Measurements from ENCODE around the gene RGS4. TPM values are rescaled to one million over a fixed set of nuclear protein-coding genes. Genes with fewer than 3 reads are reported as not detected.

Gene RGS4
- total RNA-seq, result 10 to 100 TPM in 1 of 3 donors, 1 to 10 TPM in 1, under 1 TPM in 1; 0.46 to 11.1 (median 1.5) TPM
- long read RNA-seq, donor 1, transcript RGS4-203 (5 exons, 3,200 nt), result major isoform, 5 of 6 reads
- long read RNA-seq, donor 1, partial matches to known transcripts, result 0 of 6 reads
- long read RNA-seq, donor 1, other reads (novel, unspliced or antisense), result 0 of 6 reads
- long read RNA-seq, donor 2, result 0 reads

DNA sequence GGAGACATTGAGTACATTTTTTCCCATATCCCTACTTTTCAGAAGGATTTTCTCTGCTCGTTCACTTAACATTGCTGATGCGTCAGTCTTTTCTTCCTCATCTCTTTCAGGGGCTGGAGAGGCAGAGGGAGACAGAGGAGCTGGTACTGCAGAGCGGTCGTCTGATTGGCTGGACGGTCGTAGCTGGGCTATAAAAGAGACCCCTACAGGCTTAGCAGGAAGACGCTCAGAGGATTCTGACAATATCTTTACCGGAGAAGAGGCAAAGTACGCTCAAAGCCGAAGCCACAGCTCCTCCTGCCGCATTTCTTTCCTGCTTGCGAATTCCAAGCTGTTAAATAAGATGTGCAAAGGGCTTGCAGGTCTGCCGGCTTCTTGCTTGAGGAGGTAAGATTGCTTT lies at the start of gene RGS4:
RGS4 (plus strand) TSS at position 220 of the 400 bp plus-strand sequence; CDS start at position 344, 124 bp downstream.
- Histone ChIP-seq H3K4me1 (ENCODE audit: low read depth) (no peaks in the 10 kb centered on the region), H3K36me3 (ENCODE audit: low read depth) (no peaks in the 10 kb centered on the region), H3K4me3 (no peak within 1 kb of the TSS), H3K9me3 (no peaks in the 10 kb centered on the region)
- intact Hi-C loops (cut with DNase I, micrococcal nuclease), result no loop called here
- no peak for TF ChIP-seq CTCF (IDR thresholded peaks at IDR 0.05)
- ATAC-seq, result no peak
- peak in 1 of 3 donors; percentile 12 for DNase-seq

DNA sequence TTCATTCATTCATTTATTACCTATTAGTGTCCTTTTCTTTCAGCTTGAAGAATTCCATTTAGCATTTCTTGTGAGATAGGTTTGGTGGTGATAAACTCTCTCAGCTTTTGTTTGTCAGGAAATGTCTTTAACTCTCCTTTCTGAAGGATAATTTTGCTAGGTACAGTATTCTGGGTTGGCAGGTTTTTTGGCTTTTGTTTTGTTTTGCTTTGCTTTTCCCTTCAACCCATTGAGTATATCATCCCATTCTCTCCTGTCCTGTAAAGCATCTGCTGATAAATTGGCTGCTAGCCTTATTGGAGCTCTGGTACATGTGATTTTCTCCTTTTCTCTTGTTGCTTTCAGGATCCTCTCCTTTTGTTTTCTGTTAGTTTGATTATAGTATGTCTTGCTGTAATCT lies 47.0 kb upstream of the RGS4 start:
- ATAC-seq (no peak), DNase-seq (no peak)
- no peak overlapping the region for H3K4me3 ChIP-seq
- H3K9me3 ChIP-seq, result peaks cover 21% of the 10 kb centered on the region
- no peaks in the 10 kb centered on the region for H3K4me1 ChIP-seq (ENCODE audit: low read depth)
- intact Hi-C loops (cut with DNase I, micrococcal nuclease), result no loop called here
- TF ChIP-seq CTCF (IDR thresholded peaks at IDR 0.05), result no peak
- no peaks in the 10 kb centered on the region for H3K36me3 ChIP-seq (ENCODE audit: low read depth)

DNA sequence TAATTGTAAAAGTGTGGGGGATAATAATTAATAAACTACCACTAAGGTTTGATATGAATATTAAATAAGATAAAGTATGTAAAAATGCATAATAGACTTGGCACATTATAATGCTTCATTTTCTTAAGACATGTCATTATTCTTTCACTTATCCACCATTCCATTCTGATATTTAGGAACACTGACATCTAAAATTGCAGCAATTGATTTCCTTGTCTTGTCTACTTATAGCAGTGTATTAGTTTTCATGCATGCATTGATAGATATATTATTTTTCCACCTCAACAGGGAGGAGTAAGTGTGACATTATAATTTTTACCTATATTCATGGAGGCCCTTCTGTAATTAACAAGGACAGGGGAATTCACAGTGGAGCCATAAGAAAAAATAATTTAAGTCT lies 41.6 kb upstream of the RGS4 start:
- DNase-seq, result no peak
- intact Hi-C loops (cut with DNase I, micrococcal nuclease), result no loop called here
- no peak for ATAC-seq

DNA sequence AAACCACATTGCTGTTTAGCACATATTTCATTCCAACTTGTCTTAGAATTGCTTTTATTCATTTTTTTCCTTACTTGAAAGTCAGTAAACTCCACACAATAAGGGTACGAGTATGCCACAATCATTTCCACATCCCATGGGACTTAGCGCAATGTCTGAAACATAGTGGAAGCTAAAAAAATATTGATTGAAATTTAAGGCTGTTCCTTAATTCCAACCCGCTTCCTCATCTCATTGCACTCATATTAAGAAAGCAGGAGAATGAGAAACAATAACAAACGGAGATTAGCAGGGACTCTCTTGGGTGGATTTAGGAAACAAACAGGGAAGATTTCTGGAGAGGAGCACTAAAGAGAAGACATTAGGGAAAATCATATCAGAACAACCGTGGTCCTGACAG lies 39.3 kb upstream of the RGS4 start:
- intact Hi-C loops (cut with DNase I, micrococcal nuclease), result no loop called here
- no peak overlapping the region for H3K4me3 ChIP-seq

More for the DNA sequence above, 41.6 kb upstream of the RGS4 start:
- Histone ChIP-seq H3K4me1 (ENCODE audit: low read depth) (no peaks in the 10 kb centered on the region), H3K36me3 (ENCODE audit: low read depth) (no peaks in the 10 kb centered on the region), H3K9me3 (peaks cover 9% of the 10 kb centered on the region), H3K4me3 (no peak overlapping the region)
- no peak for TF ChIP-seq CTCF (IDR thresholded peaks at IDR 0.05)

GRCh38 chr1:163035446-163036249 lies 33.5 kb upstream of the RGS4 start:
- ATAC-seq, result no peak
- no peak overlapping the region for H3K4me3 ChIP-seq
- no peaks in the 10 kb centered on the region for H3K36me3 ChIP-seq (ENCODE audit: low read depth)
- intact Hi-C loops (cut with DNase I, micrococcal nuclease), result no loop called here
- TF ChIP-seq CTCF (IDR thresholded peaks at IDR 0.05), result no peak
- no peaks in the 10 kb centered on the region for H3K4me1 ChIP-seq (ENCODE audit: low read depth)
- no peak for DNase-seq
- no peaks in the 10 kb centered on the region for H3K9me3 ChIP-seq

More for the DNA sequence above, 39.3 kb upstream of the RGS4 start:
- Histone ChIP-seq H3K36me3 (ENCODE audit: low read depth) (no peaks in the 10 kb centered on the region), H3K4me1 (ENCODE audit: low read depth) (no peaks in the 10 kb centered on the region), H3K9me3 (no peaks in the 10 kb centered on the region)
- ATAC-seq (no peak), DNase-seq (no peak)
- no peak for TF ChIP-seq CTCF (IDR thresholded peaks at IDR 0.05)
